Astrocyte of the spinal cord (primary cell): Measurements from ENCODE around the gene TMEM158.

Source experiments
- DNase-seq: peaks from one replicate; pipeline ENCODE4 v3.0.0; 2011; ENCODE audit warnings: low read depth, low spot score
- H3K4me3 ChIP-seq: 2 replicates; pipeline ENCODE4 v1.5.1; 2011; ENCODE audit warnings: low read depth, mild to moderate bottlenecking, low read length, moderate library complexity
- in situ Hi-C: cut with HindIII; loops from 2 replicates; pipeline ENCODE4 v1.10.0; 2017; ENCODE audit warnings: low sequenced_read_pairs
- TF ChIP-seq, protein P1 (sequence below): IDR thresholded peaks from 2 replicates; pipeline ENCODE4 v1.5.1; 2012; ENCODE audit warnings: low read depth, mild to moderate bottlenecking, low read length, inconsistent platforms

The TMEM158 gene

DNA sequence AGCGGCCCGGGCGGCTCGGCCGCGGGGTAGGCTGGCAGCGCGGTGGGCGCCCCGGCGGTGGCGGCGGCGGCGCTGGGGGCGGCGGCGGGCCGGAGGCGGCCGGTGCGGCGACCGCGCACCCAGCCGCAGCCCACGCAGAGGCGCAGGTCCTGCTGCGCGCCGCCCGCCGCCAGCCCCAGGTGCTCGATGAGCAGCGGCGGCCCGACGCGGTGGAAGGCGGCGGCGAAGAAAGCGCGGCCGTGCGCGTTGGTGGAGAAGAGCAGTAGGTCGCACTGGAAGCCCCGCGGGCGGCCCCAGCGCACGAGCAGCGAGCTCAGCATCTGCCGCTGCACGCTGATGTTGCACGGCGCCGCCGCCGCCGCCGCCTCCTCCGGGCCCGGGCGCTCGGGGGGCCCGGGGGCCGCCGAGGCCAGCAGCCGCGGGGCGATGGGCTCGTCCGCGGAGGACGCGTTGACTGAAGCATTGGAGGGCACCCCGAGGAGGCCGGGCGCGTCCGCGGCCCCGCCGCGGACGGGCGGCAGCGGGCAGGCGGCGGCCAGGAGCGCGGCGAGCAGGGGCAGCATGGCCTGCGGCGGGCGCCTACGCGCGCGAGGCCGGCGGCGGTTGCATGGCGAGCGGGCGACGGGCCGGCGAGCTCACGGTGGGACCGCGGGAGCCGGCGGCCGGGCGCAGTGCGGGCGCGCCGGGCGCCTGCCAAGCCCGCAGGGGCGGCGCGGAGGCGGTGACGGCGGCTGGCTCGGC is 452 bp downstream of the TMEM158 start:
- peak overlapping the region; percentile 61 for H3K4me3 ChIP-seq
- in situ Hi-C loops, result no loop called here
- TF ChIP-seq, protein P1, sequence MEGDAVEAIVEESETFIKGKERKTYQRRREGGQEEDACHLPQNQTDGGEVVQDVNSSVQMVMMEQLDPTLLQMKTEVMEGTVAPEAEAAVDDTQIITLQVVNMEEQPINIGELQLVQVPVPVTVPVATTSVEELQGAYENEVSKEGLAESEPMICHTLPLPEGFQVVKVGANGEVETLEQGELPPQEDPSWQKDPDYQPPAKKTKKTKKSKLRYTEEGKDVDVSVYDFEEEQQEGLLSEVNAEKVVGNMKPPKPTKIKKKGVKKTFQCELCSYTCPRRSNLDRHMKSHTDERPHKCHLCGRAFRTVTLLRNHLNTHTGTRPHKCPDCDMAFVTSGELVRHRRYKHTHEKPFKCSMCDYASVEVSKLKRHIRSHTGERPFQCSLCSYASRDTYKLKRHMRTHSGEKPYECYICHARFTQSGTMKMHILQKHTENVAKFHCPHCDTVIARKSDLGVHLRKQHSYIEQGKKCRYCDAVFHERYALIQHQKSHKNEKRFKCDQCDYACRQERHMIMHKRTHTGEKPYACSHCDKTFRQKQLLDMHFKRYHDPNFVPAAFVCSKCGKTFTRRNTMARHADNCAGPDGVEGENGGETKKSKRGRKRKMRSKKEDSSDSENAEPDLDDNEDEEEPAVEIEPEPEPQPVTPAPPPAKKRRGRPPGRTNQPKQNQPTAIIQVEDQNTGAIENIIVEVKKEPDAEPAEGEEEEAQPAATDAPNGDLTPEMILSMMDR, result no peak
- DNase-seq, result no peak

DNA sequence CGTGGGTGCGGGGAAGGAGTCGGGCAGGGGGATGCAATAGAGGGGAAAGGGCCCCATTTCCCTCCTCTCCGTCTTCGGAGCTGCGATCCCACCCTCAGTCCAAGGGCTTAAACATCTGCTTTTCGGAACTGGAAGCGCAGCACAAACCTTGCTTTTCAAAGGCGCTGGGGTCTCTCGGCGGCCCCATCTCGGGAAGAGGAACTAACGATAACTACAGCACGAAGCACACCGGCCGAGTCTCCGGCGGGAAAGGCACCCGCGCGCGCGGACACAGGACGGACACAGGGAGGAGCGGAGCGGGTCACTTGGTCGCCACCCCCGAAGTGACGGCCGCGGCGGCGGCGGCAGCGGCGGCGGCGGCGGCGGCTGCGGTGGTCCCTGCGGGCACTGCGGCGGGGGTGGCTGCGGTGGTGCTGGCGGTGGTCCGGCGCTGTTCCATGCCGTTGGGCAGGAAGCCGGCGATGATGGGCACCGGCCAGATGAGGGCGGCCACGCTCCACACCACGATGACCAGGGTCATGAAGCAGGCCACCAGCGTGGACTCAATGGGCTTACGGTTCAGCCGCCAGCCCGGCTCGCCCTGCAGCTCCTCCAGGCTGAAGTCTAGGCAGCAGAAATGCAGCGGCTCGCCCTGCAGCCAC is 1.1 kb downstream of the TMEM158 start:
- H3K4me3 ChIP-seq, result peak overlapping the region; percentile 61
- in situ Hi-C loops, result no loop called here

DNA sequence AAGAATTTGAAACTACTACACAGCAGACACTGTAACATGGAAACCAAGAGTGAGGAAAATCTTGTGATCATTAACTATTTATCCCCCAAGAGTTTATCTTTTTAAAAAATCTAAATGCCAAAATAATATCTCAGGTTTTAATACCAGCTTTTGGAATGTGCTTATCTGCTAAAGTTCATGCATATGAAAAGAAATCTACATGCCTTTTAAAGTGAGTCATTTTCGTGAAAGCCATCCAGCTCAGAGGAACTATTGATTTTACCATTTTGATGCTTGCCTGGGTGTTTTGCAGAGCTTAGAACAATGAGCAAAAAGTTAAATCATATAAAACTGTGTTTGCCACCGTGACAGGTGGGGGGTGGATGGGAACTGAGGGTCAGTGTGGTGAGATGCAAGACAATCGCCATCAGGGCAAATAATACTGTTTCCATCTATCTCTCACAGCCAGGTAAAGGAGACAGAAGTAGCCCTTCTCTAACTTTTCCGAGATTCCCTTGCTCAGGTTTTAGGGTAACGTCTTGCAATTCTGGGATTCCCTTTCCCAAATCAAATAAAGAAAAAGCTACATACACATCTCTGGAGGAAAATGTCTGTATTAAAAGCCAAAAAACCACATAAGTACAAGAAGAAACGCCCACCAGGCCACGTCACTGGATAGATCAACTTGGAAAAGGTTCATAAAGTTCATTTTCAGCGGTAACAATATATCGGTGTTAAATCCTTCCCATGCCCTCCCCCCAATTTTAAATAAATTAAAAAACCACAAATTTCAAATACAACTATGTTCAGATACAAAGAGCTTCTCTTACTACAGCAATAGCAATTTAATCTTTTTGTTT is 2.0 kb downstream of the TMEM158 start:
- in situ Hi-C loops, result no loop called here
- H3K4me3 ChIP-seq, result peak overlapping the region; percentile 61
- DNase-seq, result peak; percentile 63
- TF ChIP-seq, protein P1, result no peak

More for the DNA sequence above, 1.1 kb downstream of the TMEM158 start:
- DNase-seq, result peak; percentile 73
- TF ChIP-seq, protein P1, result peak; percentile 56

DNA sequence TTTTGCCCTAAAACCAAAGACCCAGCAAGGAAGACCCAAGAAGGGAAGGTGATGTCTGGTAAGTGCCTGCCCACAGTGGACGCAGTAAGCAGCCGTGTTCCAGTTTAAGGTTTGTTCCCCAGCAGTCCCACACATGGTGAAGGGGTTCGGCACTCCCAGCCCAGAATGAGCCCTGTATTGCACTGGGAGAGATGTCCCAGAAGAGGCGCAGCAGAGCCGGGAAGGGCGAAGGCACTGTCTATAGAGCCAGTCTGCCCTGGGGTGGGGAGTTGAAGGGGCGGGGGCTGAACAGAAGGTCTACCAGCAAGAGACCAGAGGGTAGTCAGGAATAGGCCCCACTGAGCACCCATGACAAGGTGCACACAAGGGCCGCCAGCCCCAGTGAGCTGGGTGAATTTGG is 6.4 kb downstream of the TMEM158 start:
- H3K4me3 ChIP-seq, result no peak overlapping the region
- TF ChIP-seq, protein P1, result no peak
- in situ Hi-C loops, result no loop called here
- no peak for DNase-seq

DNA sequence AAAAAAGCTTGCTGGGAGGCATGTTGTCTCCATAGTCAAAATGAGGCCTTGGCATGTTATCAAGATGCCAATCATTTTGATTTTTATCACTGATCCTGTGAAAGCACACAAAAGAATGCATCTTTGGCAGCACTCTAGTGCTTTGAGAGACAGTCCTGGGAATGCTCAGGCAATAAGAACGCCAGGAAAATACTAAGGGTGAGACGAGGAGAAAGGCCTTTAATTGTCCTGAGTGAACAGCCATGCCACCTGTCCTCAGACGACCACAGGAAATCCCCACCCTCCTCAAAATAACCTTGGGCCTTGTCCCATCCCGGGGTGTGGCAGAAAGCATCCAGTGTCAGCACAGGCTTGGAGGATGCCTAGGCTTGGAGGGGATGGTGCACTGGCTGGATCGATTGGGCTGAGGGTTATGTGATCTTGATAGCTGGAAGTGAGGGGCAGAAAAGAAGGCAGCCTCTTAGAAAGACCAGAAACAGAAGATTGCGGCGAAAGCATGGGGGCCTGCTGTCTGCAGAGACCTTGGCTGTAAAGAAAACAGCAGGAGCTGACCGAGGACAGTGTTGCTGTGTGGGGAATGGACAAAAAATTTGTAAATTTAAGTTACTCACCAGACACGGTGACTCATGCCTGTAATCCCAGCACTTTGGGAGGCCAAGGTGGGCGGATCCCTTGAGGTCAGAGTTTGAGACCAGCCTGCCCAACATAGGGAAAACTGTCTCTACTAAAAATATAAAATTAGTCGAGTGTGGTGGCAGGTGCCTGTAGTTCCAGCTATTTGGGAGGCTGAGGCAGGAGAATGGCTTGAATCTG is 7.3 kb downstream of the TMEM158 start:
- in situ Hi-C loops, result no loop called here
- DNase-seq, result peak; percentile 64
- TF ChIP-seq, protein P1, result no peak
- no peak overlapping the region for H3K4me3 ChIP-seq
